Heart left ventricle (tissue), 16 donors: Measurements from ENCODE around the gene KIF21B. TPM values are rescaled to one million over a fixed set of nuclear protein-coding genes. Genes with fewer than 3 reads are reported as not detected.

Source experiments
- ATAC-seq, 4 donors: fragments of 200-7000 bp; cut with Tn5 transposase; one replicate each; pipeline ENCODE4 v1.9.1; 2020 to 2022; ENCODE audit warnings: moderate library complexity in 4 of 4, mild to moderate bottlenecking in 3 of 4, moderate number of reproducible peaks in 1 of 4
- DNase-seq, 5 donors: peaks; one replicate each; pipeline ENCODE4 v3.0.0-alpha.2; 2020
- H3K27ac ChIP-seq, 12 donors: fragments of 200-600 bp; sonication (generic) in 4 of 12; one replicate each; pipeline versions ENCODE4 v1.5.0 to v1.8.0; 2016 to 2022; ENCODE audit warnings: mild to moderate bottlenecking in 2 of 12
- H3K27me3 ChIP-seq, 9 donors: fragments of 200-600 bp; sonication (generic) in 2 of 9; one replicate each; pipeline versions ENCODE4 v1.5.1 to v1.8.0; 2016 to 2022; ENCODE audit warnings: mild to moderate bottlenecking in 3 of 9
- H3K36me3 ChIP-seq, 9 donors: fragments of 200-600 bp; sonication (generic) in 2 of 9; one replicate each; pipeline versions ENCODE4 v1.5.0 to v1.8.0; 2018 to 2022; ENCODE audit warnings: mild to moderate bottlenecking in 2 of 9
- H3K4me1 ChIP-seq, 12 donors: fragments of 200-600 bp; sonication (generic) in 4 of 12; one replicate each; pipeline versions ENCODE4 v1.5.0 to v1.8.0; 2016 to 2022; ENCODE audit warnings: mild to moderate bottlenecking in 3 of 12
- H3K4me3 ChIP-seq, 12 donors: fragments of 200-600 bp; sonication (generic) in 4 of 12; one replicate each; pipeline versions ENCODE4 v1.5.0 to v1.8.0; 2017 to 2022; ENCODE audit warnings: mild to moderate bottlenecking in 9 of 12, moderate library complexity in 4 of 12
- H3K9me3 ChIP-seq, 12 donors: fragments of 200-600 bp; sonication (generic) in 4 of 12; one replicate each; pipeline versions ENCODE4 v1.5.0 to v1.8.0; 2016 to 2022; ENCODE audit warnings: mild to moderate bottlenecking in 1 of 12
- POLR2A ChIP-seq, 2 donors: fragments of 450-650 bp; IDR thresholded peaks; one replicate each; pipeline ENCODE4 v1.6.1; 2017; ENCODE audit warnings: antibody characterized with exemption in 2 of 2, mild to moderate bottlenecking in 2 of 2, moderate library complexity in 2 of 2
- WGBS, 4 donors: extraction: QIAGEN DNeasy Blood & Tissue Kit in 2 of 4; methylation state at CpG; one replicate each; pipeline versions ENCODE4 v1.1.5 to v1.1.7; 2013 to 2018; 5-methylcytosine and 5-hydroxymethylcytosine counted together
- intact Hi-C, 10 donors: fragments of 100-400 bp; cut with DNase I; formaldehyde crosslinking; loops; one replicate each; pipeline versions ENCODE4 v1.11.1 to v1.14.2; 2022
- polyA plus RNA-seq, 2 donors: library from polyadenylated mRNA; stranded (reverse); fragments of 200-250 nt; gene quantifications; one replicate each; pipeline ENCODE4 v1.2.3, GENCODE V29; 2013
- total RNA-seq, 9 donors: library from RNA; depleted of rRNA in 2 of 9; stranded (reverse); fragments of >200 nt in 2 of 9; fragmentation: NEBNext Ultra II Directional in 3 of 9; extraction: Animal tissue kit (Norgen Biotek cat#: 25700) in 3 of 9; gene quantifications; one replicate each; pipeline versions ENCODE4 v1.1.0 to v1.2.4, GENCODE V29; 2016 to 2023
- TF ChIP-seq, protein P1 (sequence below), 12 donors: fragments of 200-600 bp; sonication (generic) in 4 of 12; IDR thresholded peaks; one replicate each; pipeline versions ENCODE4 v1.5.0 to v1.8.0; 2018 to 2022; ENCODE audit warnings: antibody characterized with exemption in 12 of 12, mild to moderate bottlenecking in 5 of 12
- donor health status: ischemic (EF 13 %, LVEDD 7.1; RV severe dilation, severe dysfunction).
- donor health status: healthy with polysubstance abuse.
- donor health status: DM: no; HTN: yes; CAD: no.
- donor health status: DM: no; HTN: no; CAD: no.
- donor health status: ischemic (EF 25% LVEDD 6.9; RV normal size, moderate dysfunction).
- donor health status: ischemic (EF 25% LVEDD 5.7; RV mildly dilated, moderate dysfunction).
- donor health status: healthy.
- donor health status: DM: yes; HTN: yes; CAD: no.
- donor health status: ischemic (EF 35%, LVEDD 5.7; RV mildly dilated, moderate dysfunction).
- donor health status: nonischemic (EF 11% LVEDD 7.7; RV severe dilation, severe dysfunction).
- donor health status: DM: yes; HTN: yes; CAD: no.
- donor health status: PGD.
- donor health status: ischemic (EF 29% LVEDD 5.4; RV normal size, mild dysfunction).
- donor health status: nonischemic (EF 23%, LVEDD 6.1; RV moderate dilation, normal function).

Gene KIF21B
- total and polyA plus RNA-seq, 11 donors, result 0.21 to 3.6 (median 0.46) TPM

DNA sequence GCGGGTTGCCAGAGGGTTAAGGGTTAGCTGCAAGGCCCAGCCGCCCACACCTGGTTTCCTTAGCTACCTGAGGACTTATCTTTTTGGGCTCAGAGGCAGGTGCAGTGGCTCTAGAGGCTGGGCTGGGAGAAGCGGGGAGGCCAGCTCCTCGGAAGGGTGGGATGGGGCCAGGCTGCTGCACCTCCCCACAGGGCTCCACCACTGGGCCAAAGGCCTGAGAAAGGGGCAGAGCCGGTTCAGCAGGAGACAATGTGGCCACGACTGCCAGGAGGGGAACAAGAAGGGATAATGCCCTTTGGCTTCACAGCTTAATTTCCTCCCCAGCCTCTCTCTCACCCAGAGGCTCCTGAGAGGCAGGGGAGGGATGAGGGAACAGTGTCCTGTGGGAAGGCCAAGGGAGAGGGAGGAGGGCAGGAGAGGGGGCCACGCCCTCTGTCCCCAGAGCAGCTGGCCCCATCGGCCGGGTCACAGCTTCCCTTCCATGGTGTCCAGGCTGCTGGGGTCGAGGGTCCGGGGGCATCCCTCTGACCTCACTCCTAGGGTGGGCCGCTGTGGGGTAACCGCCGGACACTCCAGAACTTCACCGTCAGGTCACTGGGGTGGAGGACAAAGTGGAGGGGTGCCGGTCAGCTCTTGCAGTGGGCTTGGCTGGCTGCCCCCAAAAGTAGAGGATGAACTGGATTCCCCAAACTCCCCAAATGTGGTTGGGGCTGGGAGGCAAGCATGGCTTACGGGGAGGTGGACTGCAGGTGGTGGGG is 50.4 kb downstream of the KIF21B start:
- 87 to 93% (median 91%) methylated on average over 13 to 17 of the region's 17 CpGs for WGBS, 4 donors

DNA sequence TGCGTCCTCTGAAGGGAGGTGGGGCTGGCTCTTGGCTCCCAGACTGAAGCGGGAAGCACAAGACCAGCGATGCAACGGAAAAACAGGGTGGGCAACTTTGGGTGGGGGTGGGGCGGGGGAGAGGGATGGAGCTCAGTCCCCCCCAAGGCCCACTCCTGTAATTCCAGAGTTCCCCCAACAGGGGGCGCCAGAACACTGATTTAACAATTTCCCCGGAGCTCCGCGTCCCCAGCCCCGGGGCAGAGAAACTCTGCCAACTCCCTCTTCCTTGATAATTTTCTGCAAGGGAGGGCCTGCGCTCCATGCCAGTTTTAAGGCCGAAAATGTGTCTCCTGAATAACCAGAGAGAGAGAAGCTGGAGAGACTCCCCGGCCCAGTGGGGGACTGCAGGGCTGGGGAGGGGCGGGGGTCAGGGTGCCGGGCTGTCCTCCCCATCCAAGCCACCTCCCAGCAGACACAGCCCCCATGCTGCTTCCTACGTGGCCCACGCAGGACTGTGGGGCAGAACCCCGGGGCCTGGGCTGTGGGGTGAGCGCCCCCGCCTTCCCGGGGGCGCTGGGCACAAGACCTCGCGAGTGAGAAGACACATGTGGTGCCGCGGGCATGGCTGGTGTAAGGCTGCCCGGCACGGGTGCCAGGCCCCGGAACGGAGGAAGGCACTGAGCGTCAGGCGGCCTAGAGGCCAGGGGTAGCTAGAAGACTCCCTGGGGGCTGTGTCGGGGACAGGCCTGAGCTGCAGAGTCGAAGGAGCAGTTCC is 51.4 kb downstream of the KIF21B start:
- Histone ChIP-seq H3K4me1 (peaks cover 0 to 11% (median 4%) of the 10 kb centered on the region in 12 donors), H3K9me3 (no peaks in the 10 kb centered on the region), H3K36me3 (peaks cover 0 to 22% (median 0%) of the 10 kb centered on the region in 9 donors), H3K27ac (no peak overlapping the region), H3K4me3 (peak overlapping the region in 3 of 12 donors; percentile 7 to 19 (median 17)), H3K27me3 (no peaks in the 10 kb centered on the region)
- TF ChIP-seq, protein P1, sequence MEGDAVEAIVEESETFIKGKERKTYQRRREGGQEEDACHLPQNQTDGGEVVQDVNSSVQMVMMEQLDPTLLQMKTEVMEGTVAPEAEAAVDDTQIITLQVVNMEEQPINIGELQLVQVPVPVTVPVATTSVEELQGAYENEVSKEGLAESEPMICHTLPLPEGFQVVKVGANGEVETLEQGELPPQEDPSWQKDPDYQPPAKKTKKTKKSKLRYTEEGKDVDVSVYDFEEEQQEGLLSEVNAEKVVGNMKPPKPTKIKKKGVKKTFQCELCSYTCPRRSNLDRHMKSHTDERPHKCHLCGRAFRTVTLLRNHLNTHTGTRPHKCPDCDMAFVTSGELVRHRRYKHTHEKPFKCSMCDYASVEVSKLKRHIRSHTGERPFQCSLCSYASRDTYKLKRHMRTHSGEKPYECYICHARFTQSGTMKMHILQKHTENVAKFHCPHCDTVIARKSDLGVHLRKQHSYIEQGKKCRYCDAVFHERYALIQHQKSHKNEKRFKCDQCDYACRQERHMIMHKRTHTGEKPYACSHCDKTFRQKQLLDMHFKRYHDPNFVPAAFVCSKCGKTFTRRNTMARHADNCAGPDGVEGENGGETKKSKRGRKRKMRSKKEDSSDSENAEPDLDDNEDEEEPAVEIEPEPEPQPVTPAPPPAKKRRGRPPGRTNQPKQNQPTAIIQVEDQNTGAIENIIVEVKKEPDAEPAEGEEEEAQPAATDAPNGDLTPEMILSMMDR (IDR thresholded peaks at IDR 0.05), result peak; percentile 85 to 99 (median 96)
- no peak for TF ChIP-seq POLR2A (IDR thresholded peaks at IDR 0.05)
- DNase-seq, result peak; percentile 49 to 78 (median 62)
- intact Hi-C loops, result loop anchor here (1.0 to 10.0 kb wide), 10 partner anchors 70 to 253 kb away; partner anchors contain the start of gene CACNA1S (in 2 of the 10)
- ATAC-seq, result peak in 3 of 4 donors; percentile 27 to 35 (median 33)
- 39 to 52% (median 49%) methylated on average over 24 to 34 of the region's 34 CpGs for WGBS, 4 donors

More for the DNA sequence above, 50.4 kb downstream of the KIF21B start:
- H3K4me1 ChIP-seq, result peaks cover 0 to 11% (median 4%) of the 10 kb centered on the region in 12 donors
- no peak for TF ChIP-seq POLR2A (IDR thresholded peaks at IDR 0.05)
- TF ChIP-seq, protein P1 (IDR thresholded peaks at IDR 0.05), result no peak
- intact Hi-C loops, result loop anchor here in 8 of 10 donors (1.0 to 10.0 kb wide), 9 partner anchors 69 to 252 kb away; partner anchors contain the start of gene CACNA1S (in 2 of the 8)
- DNase-seq, result peak in 1 of 5 donors; percentile 44
- H3K4me3 ChIP-seq, result no peak overlapping the region
- ATAC-seq, result no peak
- H3K9me3 ChIP-seq, result no peaks in the 10 kb centered on the region
- H3K36me3 ChIP-seq, result peaks cover 0 to 25% (median 0%) of the 10 kb centered on the region in 9 donors
- H3K27ac ChIP-seq, result no peak overlapping the region
- no peaks in the 10 kb centered on the region for H3K27me3 ChIP-seq

DNA sequence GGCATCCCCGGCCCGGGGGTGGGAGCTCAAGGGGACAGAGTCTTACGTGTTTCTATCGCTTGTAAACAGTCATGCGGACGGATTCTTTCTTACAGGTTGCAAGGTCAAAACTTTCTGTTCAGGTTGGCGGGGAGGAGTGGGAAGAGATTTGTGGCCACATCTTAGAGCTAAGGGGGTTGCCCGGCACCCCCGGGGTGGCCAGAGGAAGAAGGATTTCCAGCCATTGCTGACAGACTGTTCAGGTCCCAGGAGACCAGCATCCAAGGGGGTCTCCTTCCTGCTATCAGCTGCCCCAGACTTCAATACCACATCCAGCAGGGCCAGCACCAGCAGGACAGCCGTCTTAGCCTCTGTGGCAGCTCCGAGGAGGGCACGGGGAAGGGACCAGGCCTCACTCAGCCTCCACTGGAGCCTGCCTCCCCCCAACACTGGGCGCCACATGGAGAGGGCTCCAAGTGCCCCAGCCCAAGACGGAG is 52.0 kb downstream of the KIF21B start:
- TF ChIP-seq POLR2A (IDR thresholded peaks at IDR 0.05), result no peak
- TF ChIP-seq, protein P1 (IDR thresholded peaks at IDR 0.05), result no peak
- Histone ChIP-seq H3K9me3 (no peaks in the 10 kb centered on the region), H3K27ac (no peak overlapping the region), H3K4me3 (no peak overlapping the region), H3K27me3 (no peaks in the 10 kb centered on the region), H3K4me1 (peaks cover 0 to 11% (median 4%) of the 10 kb centered on the region in 12 donors), H3K36me3 (peaks cover 0 to 15% (median 0%) of the 10 kb centered on the region in 9 donors)
- ATAC-seq, result no peak
- DNase-seq, result no peak
- intact Hi-C loops, result loop anchor here in 7 of 10 donors (1.0 to 10.0 kb wide), 8 partner anchors 71 to 253 kb away; partner anchors contain the start of gene CACNA1S (in 1 of the 7)
- 84 to 89% (median 86%) methylated on average over 13 to 14 of the region's 14 CpGs for WGBS, 4 donors
